GM18526 (cell line): ENCODE data around the gene E4F1.

Source experiments
- POLR2A ChIP-seq: IDR thresholded peaks from 3 replicates; pipeline ENCODE4 v1.6.1; 2011; ENCODE audit not compliant: insufficient read length; ENCODE audit errors: extremely low read depth

The E4F1 gene

DNA sequence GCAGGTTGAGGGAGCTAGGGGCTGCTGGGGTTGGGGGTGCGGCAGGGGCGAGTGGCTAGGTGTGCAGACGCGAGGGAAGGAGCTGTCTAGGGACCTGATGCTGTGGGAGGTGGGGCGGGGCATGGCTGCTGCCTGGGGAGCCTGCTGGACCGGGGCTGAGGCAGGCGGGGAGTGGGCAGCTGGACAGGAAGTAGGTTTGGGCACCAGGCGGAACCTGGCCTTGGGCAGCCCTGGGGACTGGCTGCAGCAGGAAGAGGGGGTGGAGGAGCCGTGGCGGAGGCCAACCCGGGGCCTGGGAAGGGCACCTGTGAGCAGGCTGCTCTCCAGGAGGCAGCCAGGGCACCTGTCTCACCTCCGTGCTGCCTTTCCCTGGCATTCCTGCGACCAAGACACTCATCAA, 7.0 kb downstream of the E4F1 start:
- TF ChIP-seq POLR2A = no peak

GRCh38 chr16:2231016-2231931, 7.9 kb downstream of the E4F1 start:
- no peak for TF ChIP-seq POLR2A

GRCh38 chr16:2232094-2232990, 9.0 kb downstream of the E4F1 start:
- TF ChIP-seq POLR2A = no peak

DNA sequence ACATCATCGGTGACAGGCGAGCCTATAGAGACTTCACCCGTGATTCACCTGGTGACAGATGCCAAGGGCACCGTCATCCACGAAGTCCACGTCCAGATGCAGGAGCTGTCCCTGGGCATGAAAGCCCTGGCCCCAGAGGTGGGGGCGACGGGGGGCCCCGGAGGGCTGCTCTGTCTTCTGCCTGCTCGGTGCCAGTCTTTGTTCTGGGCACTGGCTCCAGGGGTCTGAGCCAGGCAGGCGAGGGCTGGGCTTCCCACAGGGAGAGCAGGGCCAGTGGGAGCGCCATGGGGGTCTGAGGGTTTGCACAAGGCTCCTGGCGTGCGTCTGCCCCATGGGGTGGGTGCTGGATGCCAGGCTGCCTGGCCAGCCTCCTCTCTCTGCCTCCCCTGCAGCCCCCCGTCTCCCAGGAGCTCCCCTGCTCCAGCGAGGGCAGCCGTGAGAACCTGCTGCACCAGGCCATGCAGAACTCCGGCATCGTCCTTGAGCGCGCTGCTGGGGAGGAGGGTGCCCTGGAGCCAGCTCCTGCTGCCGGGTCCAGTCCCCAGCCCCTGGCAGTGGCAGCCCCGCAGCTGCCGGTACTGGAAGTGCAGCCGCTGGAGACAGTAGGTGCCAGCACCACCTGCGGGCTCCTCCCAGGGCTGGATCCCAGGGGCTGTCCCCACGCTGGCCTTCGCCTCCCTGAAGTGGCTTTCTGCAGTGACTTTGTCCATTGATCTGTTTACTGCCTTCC, 9.8 kb downstream of the E4F1 start:
- no peak for TF ChIP-seq POLR2A

GRCh38 chr16:2233872-2234812, 10.8 kb downstream of the E4F1 start:
- TF ChIP-seq POLR2A = no peak

- no peak for TF ChIP-seq POLR2A
These were observed 11.4 kb downstream of the E4F1 start for GRCh38 chr16:2234813-2235170.

DNA sequence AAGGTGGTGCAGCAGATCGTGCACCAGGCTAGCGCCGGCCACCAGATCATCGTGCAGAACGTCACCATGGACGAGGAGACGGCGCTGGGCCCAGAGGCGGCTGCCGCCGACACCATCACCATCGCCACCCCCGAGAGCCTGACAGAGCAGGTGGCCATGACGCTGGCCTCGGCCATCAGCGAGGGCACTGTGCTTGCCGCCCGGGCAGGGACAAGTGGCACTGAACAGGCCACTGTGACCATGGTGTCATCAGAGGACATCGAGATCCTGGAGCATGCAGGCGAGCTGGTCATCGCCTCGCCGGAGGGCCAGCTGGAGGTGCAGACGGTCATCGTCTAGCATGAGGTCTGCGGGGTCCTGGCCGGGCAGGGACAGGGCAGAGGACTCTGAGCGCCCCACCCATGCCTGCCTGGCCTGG, 11.9 kb downstream of the E4F1 start:
- TF ChIP-seq POLR2A = no peak

GRCh38 chr16:2235695-2236336, 12.4 kb downstream of the E4F1 start:
- TF ChIP-seq POLR2A = no peak

DNA sequence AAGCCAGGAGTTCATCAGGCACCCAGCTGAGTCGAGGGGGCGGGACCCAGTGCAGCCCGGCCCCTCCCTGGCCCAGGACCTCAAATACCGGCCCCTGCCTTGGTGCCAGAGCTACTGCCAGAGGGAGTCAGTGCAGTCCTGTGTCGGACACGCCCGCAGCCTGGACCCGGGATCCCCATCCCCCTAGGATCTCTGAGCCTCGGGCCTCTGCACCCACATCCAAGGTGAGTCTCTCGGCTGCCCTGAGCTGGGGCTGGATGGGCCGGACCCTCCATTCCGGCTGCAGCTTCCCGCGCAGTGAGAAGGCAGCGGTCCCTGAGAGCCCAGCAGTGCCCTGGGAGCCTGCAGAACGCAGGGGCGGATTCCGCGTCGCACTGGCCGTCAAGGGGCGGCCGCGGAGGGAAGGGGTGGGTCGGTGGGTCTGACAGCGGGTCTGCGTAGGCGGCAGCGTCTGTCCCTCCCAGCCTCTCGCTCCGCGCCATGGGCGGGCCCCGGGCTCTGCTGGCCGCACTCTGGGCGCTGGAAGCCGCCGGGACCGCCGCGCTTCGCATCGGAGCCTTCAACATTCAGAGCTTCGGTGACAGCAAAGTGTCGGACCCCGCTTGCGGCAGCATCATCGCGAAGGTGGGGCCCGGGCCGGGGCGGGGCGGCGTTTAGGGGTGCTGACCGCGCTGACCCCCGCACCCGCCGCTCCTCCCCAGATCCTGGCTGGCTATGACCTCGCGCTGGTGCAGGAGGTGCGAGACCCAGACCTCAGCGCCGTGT, 13.1 kb downstream of the E4F1 start, which contains the start of gene DNASE1L2:
DNASE1L2 (plus strand) TSS at position 108 of the 765 bp plus-strand sequence; CDS start at position 481, 373 bp downstream.
- no peak for TF ChIP-seq POLR2A

- TF ChIP-seq POLR2A = no peak
These were observed 13.7 kb downstream of the E4F1 start for GRCh38 chr16:2237102-2237482.

DNA sequence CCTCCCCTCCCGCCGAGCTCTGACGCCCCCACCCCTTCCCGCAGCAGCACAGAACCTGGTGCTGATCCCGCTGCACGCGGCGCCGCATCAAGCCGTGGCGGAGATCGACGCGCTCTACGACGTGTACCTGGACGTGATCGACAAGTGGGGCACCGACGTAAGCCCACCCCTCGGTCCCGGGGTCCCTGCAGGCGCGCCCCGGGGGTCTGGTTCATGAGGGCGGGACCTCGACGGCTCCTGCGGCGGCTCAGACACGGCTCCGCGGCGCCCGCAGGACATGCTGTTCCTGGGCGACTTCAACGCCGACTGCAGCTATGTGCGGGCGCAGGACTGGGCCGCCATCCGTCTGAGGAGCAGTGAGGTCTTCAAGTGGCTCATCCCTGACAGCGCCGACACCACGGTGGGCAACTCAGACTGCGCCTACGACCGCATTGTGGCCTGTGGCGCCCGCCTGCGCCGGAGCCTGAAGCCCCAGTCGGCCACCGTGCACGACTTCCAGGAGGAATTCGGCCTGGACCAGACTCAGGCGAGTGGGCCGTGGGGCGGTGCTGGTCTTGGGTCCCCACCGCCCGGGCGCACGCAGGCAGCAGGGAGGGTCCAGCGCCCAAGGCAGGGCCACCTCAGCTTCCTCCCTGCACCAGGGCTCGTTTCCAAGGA, 14.2 kb downstream of the E4F1 start:
- TF ChIP-seq POLR2A = no peak

DNA sequence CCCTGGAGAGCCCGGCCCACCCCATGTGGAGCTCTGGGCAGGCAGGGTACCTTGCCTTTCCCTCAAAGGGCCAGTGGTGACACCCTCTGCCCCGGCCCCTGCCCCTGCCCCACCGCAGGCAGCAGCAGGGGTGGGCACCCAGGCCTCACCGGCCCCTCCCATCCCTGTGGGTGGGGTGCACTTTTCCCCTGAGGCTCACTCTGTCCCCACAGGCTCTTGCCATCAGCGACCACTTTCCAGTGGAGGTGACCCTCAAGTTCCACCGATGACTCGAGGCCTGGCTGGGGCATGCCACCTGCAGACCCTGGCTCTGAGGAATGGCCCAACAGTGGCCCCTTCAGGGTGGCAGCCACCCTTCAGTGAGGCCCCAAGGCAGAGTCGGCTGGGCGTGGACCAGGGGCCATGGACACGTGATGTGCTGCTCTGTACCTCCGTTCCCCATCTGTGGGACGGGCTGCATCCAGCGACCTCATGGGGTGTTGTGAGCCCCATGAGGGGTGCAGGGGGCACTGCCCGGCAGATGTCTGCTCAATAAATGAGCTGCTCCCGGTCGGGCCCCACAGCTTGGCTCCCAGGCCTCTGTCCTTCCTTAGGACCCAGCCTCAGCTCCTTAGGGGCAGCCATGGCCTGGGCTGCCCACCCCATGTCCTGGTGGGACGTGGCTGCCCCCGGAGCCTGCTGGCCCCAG, 14.9 kb downstream of the E4F1 start:
- TF ChIP-seq POLR2A = no peak
